Trophoblast cell (in vitro differentiated cells and primary cell): Measurements from ENCODE around the gene SOX8.

Experiments
- DNase-seq, 2 donors: peaks; one replicate each; pipeline ENCODE4 v3.0.0-alpha.2; 2016
- H2AFZ ChIP-seq: 2 replicates; pipeline ENCODE4 v1.6.1; 2013; ENCODE audit warnings: low read length, moderate library complexity, mild to moderate bottlenecking; ENCODE audit not compliant: insufficient read depth, poor library complexity
- H2AK5ac ChIP-seq: 2 replicates; pipeline ENCODE4 v1.6.1; 2013; ENCODE audit warnings: mild to moderate bottlenecking, low read length
- H2BK120ac ChIP-seq: 2 replicates; pipeline ENCODE4 v1.6.1; 2013; ENCODE audit warnings: low read length, mild to moderate bottlenecking, moderate library complexity; ENCODE audit not compliant: insufficient read depth, poor library complexity
- H2BK12ac ChIP-seq: 2 replicates; pipeline ENCODE4 v1.6.1; 2013; ENCODE audit warnings: mild to moderate bottlenecking, low read length, moderate library complexity
- H2BK5ac ChIP-seq: 2 replicates; pipeline ENCODE4 v1.6.1; 2013; ENCODE audit warnings: low read length, low read depth, moderate library complexity, mild to moderate bottlenecking; ENCODE audit not compliant: poor library complexity
- H3K14ac ChIP-seq: 2 replicates; pipeline ENCODE4 v1.6.1; 2013; ENCODE audit warnings: mild to moderate bottlenecking, low read length
- H3K18ac ChIP-seq: 2 replicates; pipeline ENCODE4 v1.6.1; 2013; ENCODE audit warnings: mild to moderate bottlenecking, low read length
- H3K23ac ChIP-seq: 2 replicates; pipeline ENCODE4 v1.6.1; 2013; ENCODE audit warnings: low read length
- H3K27ac ChIP-seq: 2 replicates; pipeline ENCODE4 v1.5.1; 2013; ENCODE audit warnings: low read depth, mild to moderate bottlenecking, inconsistent platforms, low read length, moderate library complexity
- H3K27me3 ChIP-seq: 2 replicates; pipeline ENCODE4 v1.6.1; 2013; ENCODE audit warnings: inconsistent platforms, mild to moderate bottlenecking, low read length, moderate library complexity; ENCODE audit not compliant: insufficient read depth
- H3K36me3 ChIP-seq, 2 experiments: 1 replicate in 1 of 2; 2 replicates in 1 of 2; pipeline ENCODE4 v1.6.1; 2013; ENCODE audit warnings: low read length in 2 of 2, mild to moderate bottlenecking in 2 of 2, moderate library complexity in 1 of 2; ENCODE audit not compliant: insufficient read depth in 2 of 2, control insufficient read depth in 1 of 2
- H3K4ac ChIP-seq: 2 replicates; pipeline ENCODE4 v1.6.1; 2013; ENCODE audit warnings: low read depth, mild to moderate bottlenecking, low read length, moderate library complexity
- H3K4me1 ChIP-seq, 2 experiments: 1 replicate in 1 of 2; 2 replicates in 1 of 2; pipeline ENCODE4 v1.6.1; 2013; ENCODE audit warnings: low read length in 2 of 2, mild to moderate bottlenecking in 2 of 2, moderate library complexity in 1 of 2; ENCODE audit not compliant: insufficient read depth in 2 of 2, control insufficient read depth in 1 of 2
- H3K4me2 ChIP-seq: 2 replicates; pipeline ENCODE4 v1.6.1; 2013; ENCODE audit warnings: inconsistent platforms, mild to moderate bottlenecking, low read length, moderate library complexity
- H3K4me3 ChIP-seq: 2 replicates; pipeline ENCODE4 v1.5.1; 2013; ENCODE audit warnings: mild to moderate bottlenecking, low read depth, low read length, inconsistent platforms
- H3K79me1 ChIP-seq: one replicate; pipeline ENCODE4 v1.6.1; 2013; ENCODE audit warnings: low read length
- H3K79me2 ChIP-seq: 2 replicates; pipeline ENCODE4 v1.6.1; 2013; ENCODE audit warnings: low read length, mild to moderate bottlenecking; ENCODE audit not compliant: control insufficient read depth, insufficient read depth, poor library complexity
- H3K9ac ChIP-seq: 2 replicates; pipeline ENCODE4 v1.6.1; 2013; ENCODE audit warnings: mild to moderate bottlenecking, low read length
- H3K9me3 ChIP-seq: 2 replicates; pipeline ENCODE4 v1.6.1; 2013; ENCODE audit warnings: low read depth, mild to moderate bottlenecking, control low read depth, inconsistent platforms, low read length; ENCODE audit not compliant: insufficient read depth
- H4K12ac ChIP-seq: 2 replicates; pipeline ENCODE4 v1.6.1; 2013; ENCODE audit warnings: low read depth, mild to moderate bottlenecking, low read length, moderate library complexity
- H4K8ac ChIP-seq: 2 replicates; pipeline ENCODE4 v1.6.1; 2013; ENCODE audit warnings: low read depth, mild to moderate bottlenecking, low read length, moderate library complexity
- H4K91ac ChIP-seq: one replicate; pipeline ENCODE4 v1.6.1; 2013; ENCODE audit warnings: low read depth, mild to moderate bottlenecking, low read length, moderate library complexity
- WGBS: extraction: QIAGEN DNeasy Blood & Tissue Kit; methylation state at CpG from one replicate; pipeline ENCODE4 v1.1.7; 2013; ENCODE audit warnings: missing lambda C conversion rate; ENCODE audit not compliant: insufficient read length, insufficient coverage; ENCODE audit errors: extremely low coverage; 5-methylcytosine and 5-hydroxymethylcytosine counted together

SOX8 gene

DNA sequence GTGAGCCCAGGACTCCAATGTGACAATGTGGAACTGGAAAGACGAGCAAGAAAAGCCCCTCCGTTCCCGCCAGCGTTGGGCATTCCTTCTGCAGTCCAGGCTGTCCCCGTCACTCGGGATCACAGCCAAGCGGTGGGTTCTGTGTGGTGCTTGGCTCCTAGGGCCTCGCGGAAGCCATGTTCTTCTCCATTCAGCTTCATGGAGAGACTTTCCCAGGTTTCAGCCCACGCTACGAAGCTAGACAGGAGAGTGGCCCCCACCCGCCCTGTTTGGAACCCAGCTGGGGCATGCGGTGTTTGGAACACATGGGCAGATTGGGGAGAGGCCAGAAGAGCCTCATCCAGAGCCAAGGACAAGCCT, 16.6 kb upstream of the SOX8 start:
- no peak overlapping the region for H2AFZ ChIP-seq
- H3K18ac ChIP-seq: no peak overlapping the region
- no peak overlapping the region for H2BK5ac ChIP-seq
- H4K91ac ChIP-seq: no peak overlapping the region
- H3K36me3 ChIP-seq: peaks cover 0 to 2% of the 10 kb centered on the region in 2 experiments
- H3K4ac ChIP-seq: no peak overlapping the region
- H3K4me1 ChIP-seq: peaks cover 4 to 7% of the 10 kb centered on the region in 2 experiments
- no peaks in the 10 kb centered on the region for H3K79me1 ChIP-seq
- no peak overlapping the region for H4K12ac ChIP-seq
- H3K27me3 ChIP-seq: no peaks in the 10 kb centered on the region
- peaks cover under 1% of the 10 kb centered on the region for H3K79me2 ChIP-seq
- H2BK120ac ChIP-seq: no peak overlapping the region
- peaks cover 24% of the 10 kb centered on the region for H3K9me3 ChIP-seq
- H2AK5ac ChIP-seq: no peak overlapping the region
- DNase-seq: no peak
- H3K9ac ChIP-seq: no peak overlapping the region
- no CpG with 5 or more reads among the region's 13 CpGs for WGBS
- H3K4me2 ChIP-seq: no peak overlapping the region
- H3K27ac ChIP-seq: no peak overlapping the region
- H3K4me3 ChIP-seq: no peak overlapping the region
- H4K8ac ChIP-seq: no peak overlapping the region
- H3K23ac ChIP-seq: no peak overlapping the region
- H2BK12ac ChIP-seq: no peak overlapping the region
- no peak overlapping the region for H3K14ac ChIP-seq

DNA sequence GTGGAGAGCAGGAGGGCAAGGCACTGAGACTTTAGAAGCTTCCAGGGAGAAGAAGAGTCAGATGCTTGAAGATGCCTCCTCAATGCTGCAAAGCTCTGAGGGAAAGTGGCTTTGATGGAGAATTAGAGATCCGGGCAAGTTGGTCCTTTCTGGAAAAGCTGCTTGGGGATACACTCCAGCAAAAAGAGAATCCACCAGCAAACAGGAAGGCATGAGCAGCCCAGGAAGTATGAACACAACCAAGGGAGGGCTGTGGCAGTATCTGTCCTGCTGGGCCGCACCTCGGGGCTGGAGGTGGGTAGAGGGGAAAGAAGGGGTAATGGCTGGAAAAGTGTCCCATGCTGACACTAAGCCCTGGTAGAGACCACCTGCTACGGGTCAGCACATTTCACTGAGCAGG, 16.1 kb upstream of the SOX8 start:
- Histone ChIP-seq H2BK5ac (no peak overlapping the region), H4K91ac (no peak overlapping the region), H4K12ac (no peak overlapping the region), H2BK12ac (no peak overlapping the region), H3K4me1 (peaks cover 5 to 7% of the 10 kb centered on the region in 2 experiments), H3K27ac (no peak overlapping the region), H3K23ac (no peak overlapping the region), H3K27me3 (no peaks in the 10 kb centered on the region), H3K36me3 (peaks cover 0 to 2% of the 10 kb centered on the region in 2 experiments), H3K79me1 (peaks cover 3% of the 10 kb centered on the region), H2AFZ (no peak overlapping the region), H3K4me3 (no peak overlapping the region), H3K18ac (no peak overlapping the region), H4K8ac (no peak overlapping the region), H2AK5ac (no peak overlapping the region), H2BK120ac (no peak overlapping the region), H3K9me3 (peaks cover 21% of the 10 kb centered on the region), H3K4ac (no peak overlapping the region), H3K79me2 (peaks cover 5% of the 10 kb centered on the region), H3K4me2 (no peak overlapping the region), H3K14ac (no peak overlapping the region), H3K9ac (no peak overlapping the region)
- no peak for DNase-seq
- WGBS: no CpG with 5 or more reads among the region's 4 CpGs

DNA sequence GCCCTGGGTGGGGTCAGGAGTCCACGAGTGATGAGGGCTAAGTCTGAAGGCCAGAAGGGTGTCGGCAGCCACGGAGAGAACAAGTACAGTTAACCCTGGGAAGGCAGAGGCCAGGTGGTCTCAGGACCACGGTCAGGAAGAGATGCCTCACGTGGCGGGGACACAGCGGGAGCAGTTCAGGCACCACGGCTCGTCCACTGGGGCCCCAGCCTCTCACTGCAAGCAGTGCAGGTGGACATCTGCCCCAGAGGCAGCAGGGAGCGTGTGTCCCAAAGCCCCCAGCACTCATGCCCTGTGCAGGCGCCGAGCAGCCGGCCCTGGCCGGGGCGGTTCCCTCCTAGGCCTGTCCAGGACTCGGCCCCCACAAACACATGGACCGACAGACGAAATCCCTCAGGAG, 15.5 kb upstream of the SOX8 start:
- Histone ChIP-seq H3K9ac (no peak overlapping the region), H2BK5ac (no peak overlapping the region), H4K8ac (no peak overlapping the region), H3K18ac (no peak overlapping the region), H3K79me2 (peaks cover 7% of the 10 kb centered on the region), H3K4me1 (peaks cover 6 to 7% of the 10 kb centered on the region in 2 experiments), H3K23ac (no peak overlapping the region), H3K4ac (no peak overlapping the region), H2AK5ac (no peak overlapping the region), H3K14ac (no peak overlapping the region), H4K12ac (no peak overlapping the region), H3K27me3 (no peaks in the 10 kb centered on the region), H3K4me3 (no peak overlapping the region), H3K4me2 (no peak overlapping the region), H3K9me3 (peaks cover 21% of the 10 kb centered on the region), H2BK120ac (no peak overlapping the region), H3K27ac (no peak overlapping the region), H2BK12ac (no peak overlapping the region), H3K79me1 (peaks cover 6% of the 10 kb centered on the region), H3K36me3 (peaks cover 0 to 2% of the 10 kb centered on the region in 2 experiments), H4K91ac (no peak overlapping the region), H2AFZ (no peak overlapping the region)
- DNase-seq: no peak
- no CpG with 5 or more reads among the region's 18 CpGs for WGBS

DNA sequence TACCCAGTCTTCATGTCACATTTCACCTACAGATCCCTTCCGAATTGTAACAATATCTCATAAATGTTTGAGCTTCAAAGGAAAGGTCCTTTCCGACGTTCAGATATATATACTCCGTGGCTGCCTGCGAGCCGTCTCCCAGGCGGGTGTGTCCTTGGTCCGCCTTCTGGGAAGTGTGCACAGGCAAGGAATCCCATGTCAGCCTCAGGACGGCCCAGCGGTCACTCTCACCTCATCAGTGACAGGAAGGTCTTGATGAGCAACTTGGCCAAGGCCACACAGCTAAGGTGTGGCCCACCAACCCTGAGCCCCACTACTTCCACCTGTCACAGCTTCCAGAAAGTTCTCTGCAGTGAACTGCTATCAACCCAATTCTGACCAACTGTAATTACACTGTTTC, 15.1 kb upstream of the SOX8 start:
- no peak overlapping the region for H3K14ac ChIP-seq
- H2BK120ac ChIP-seq: no peak overlapping the region
- H3K4me1 ChIP-seq: peaks cover 9 to 11% of the 10 kb centered on the region in 2 experiments
- H3K79me1 ChIP-seq: peaks cover 6% of the 10 kb centered on the region
- H4K91ac ChIP-seq: no peak overlapping the region
- no CpG with 5 or more reads among the region's 10 CpGs for WGBS
- no peak overlapping the region for H3K23ac ChIP-seq
- no peaks in the 10 kb centered on the region for H3K27me3 ChIP-seq
- no peak overlapping the region for H4K12ac ChIP-seq
- no peak overlapping the region for H2BK12ac ChIP-seq
- no peak overlapping the region for H3K4me2 ChIP-seq
- no peak overlapping the region for H3K18ac ChIP-seq
- H3K9me3 ChIP-seq: peaks cover 25% of the 10 kb centered on the region
- no peak overlapping the region for H3K4ac ChIP-seq
- no peak overlapping the region for H4K8ac ChIP-seq
- peaks cover 0 to 2% of the 10 kb centered on the region in 2 experiments for H3K36me3 ChIP-seq
- H2AK5ac ChIP-seq: no peak overlapping the region
- no peak for DNase-seq
- peaks cover 7% of the 10 kb centered on the region for H3K79me2 ChIP-seq
- no peak overlapping the region for H2AFZ ChIP-seq
- H3K4me3 ChIP-seq: no peak overlapping the region
- H3K27ac ChIP-seq: no peak overlapping the region
- no peak overlapping the region for H2BK5ac ChIP-seq
- no peak overlapping the region for H3K9ac ChIP-seq
